ENCODE measurements around the gene EFEMP1.

DNA sequence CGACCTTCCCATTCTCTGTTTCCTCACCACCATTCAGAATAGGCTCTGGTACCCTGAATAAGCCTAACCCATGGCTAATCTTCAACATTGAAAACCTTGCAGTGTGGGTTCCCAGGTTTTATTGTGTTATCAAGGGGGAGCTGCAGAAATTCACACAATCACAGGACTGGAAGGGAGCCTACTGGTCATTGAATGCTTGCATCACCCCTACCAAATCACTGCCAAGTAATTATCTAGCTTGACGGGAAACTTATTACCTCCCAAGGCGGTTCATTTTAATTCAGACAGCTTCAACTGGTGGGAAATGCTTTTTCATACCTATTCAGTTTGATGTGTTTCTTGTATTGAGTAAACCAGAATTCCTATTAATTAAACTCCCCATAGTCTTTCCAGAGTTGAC, 33.6 kb upstream of the EFEMP1 start:
- TF ChIP-seq, protein P1, sequence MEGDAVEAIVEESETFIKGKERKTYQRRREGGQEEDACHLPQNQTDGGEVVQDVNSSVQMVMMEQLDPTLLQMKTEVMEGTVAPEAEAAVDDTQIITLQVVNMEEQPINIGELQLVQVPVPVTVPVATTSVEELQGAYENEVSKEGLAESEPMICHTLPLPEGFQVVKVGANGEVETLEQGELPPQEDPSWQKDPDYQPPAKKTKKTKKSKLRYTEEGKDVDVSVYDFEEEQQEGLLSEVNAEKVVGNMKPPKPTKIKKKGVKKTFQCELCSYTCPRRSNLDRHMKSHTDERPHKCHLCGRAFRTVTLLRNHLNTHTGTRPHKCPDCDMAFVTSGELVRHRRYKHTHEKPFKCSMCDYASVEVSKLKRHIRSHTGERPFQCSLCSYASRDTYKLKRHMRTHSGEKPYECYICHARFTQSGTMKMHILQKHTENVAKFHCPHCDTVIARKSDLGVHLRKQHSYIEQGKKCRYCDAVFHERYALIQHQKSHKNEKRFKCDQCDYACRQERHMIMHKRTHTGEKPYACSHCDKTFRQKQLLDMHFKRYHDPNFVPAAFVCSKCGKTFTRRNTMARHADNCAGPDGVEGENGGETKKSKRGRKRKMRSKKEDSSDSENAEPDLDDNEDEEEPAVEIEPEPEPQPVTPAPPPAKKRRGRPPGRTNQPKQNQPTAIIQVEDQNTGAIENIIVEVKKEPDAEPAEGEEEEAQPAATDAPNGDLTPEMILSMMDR (IDR thresholded peaks at IDR 0.05), result no peak
- no peak for TF ChIP-seq POLR2A (IDR thresholded peaks at IDR 0.05)
